Measurements from ENCODE around the gene PEG3.

Gene PEG3

GRCh38 chr19:56811480-56811879 lies 29.0 kb downstream of the PEG3 start:
- no peak for DNase-seq

GRCh38 chr19:56810260-56810659 lies 30.3 kb downstream of the PEG3 start:
- no peak for DNase-seq

GRCh38 chr19:56808717-56809392 lies 31.7 kb downstream of the PEG3 start:
- DNase-seq: no peak

- DNase-seq: no peak
These were observed 33.9 kb downstream of the PEG3 start for GRCh38 chr19:56806639-56807038.

Data from hypothalamus (tissue), 51 donors.